Liver (tissue), 9 donors: ENCODE results near the gene ENTPD6. TPM values are rescaled to one million over a fixed set of nuclear protein-coding genes. Genes with fewer than 3 reads are reported as not detected.

Experiments
- DNase-seq: peaks from one replicate; pipeline ENCODE4 v3.0.0-alpha.2; 2017; ENCODE audit warnings: low spot score
- H3K27ac ChIP-seq, 2 donors: one replicate each; pipeline ENCODE4 v1.7.0; 2013; ENCODE audit warnings: inconsistent platforms in 2 of 2, low read length in 2 of 2, control low read depth in 1 of 2, low read depth in 1 of 2, mild to moderate bottlenecking in 1 of 2
- H3K27me3 ChIP-seq, 4 donors: one replicate each; pipeline versions ENCODE4 v1.6.1 to v1.7.0; 2013; ENCODE audit warnings: low read length in 3 of 4, inconsistent platforms in 1 of 4, mild to moderate bottlenecking in 1 of 4, moderate library complexity in 1 of 4; ENCODE audit not compliant: control insufficient read depth in 4 of 4, insufficient read depth in 4 of 4
- H3K36me3 ChIP-seq, 4 donors: one replicate each; pipeline versions ENCODE4 v1.6.1 to v1.7.0; 2013; ENCODE audit warnings: low read length in 3 of 4, mild to moderate bottlenecking in 3 of 4, low read depth in 1 of 4, moderate library complexity in 1 of 4; ENCODE audit not compliant: control insufficient read depth in 4 of 4, insufficient read depth in 3 of 4
- H3K4me1 ChIP-seq, 4 donors: one replicate each; pipeline versions ENCODE4 v1.6.1 to v1.7.0; 2013; ENCODE audit warnings: low read length in 3 of 4, mild to moderate bottlenecking in 3 of 4, moderate library complexity in 1 of 4; ENCODE audit not compliant: control insufficient read depth in 4 of 4, insufficient read depth in 4 of 4
- H3K4me3 ChIP-seq, 3 donors: one replicate each; pipeline versions ENCODE4 v1.6.1 to v1.7.0; 2013; ENCODE audit warnings: low read length in 3 of 3, control low read depth in 1 of 3, low read depth in 1 of 3, mild to moderate bottlenecking in 1 of 3
- H3K9ac ChIP-seq, 2 donors: one replicate each; pipeline ENCODE4 v1.7.0; 2013; ENCODE audit warnings: low read length in 2 of 2, mild to moderate bottlenecking in 2 of 2, moderate library complexity in 2 of 2, control low read depth in 1 of 2, low read depth in 1 of 2
- H3K9me3 ChIP-seq, 4 donors: one replicate each; pipeline versions ENCODE4 v1.6.1 to v1.7.0; 2013; ENCODE audit warnings: low read length in 3 of 4; ENCODE audit not compliant: control insufficient read depth in 4 of 4
- EGR1 ChIP-seq, 2 donors: IDR thresholded peaks; 2 replicates each; pipeline ENCODE4 v1.6.1; 2016 to 2018; ENCODE audit warnings: antibody characterized with exemption in 2 of 2, low read depth in 2 of 2
- FOXA1 ChIP-seq: IDR thresholded peaks from 2 replicates; pipeline ENCODE4 v1.6.1; 2016; ENCODE audit warnings: antibody characterized with exemption
- GABPA ChIP-seq, 2 donors: IDR thresholded peaks in 1 of 2; conservative IDR thresholded peaks in 1 of 2; 2 replicates each; pipeline ENCODE4 v1.6.1; 2016; ENCODE audit warnings: antibody characterized with exemption in 2 of 2, mild to moderate bottlenecking in 1 of 2, moderate library complexity in 1 of 2
- HNF4G ChIP-seq: IDR thresholded peaks from 2 replicates; pipeline ENCODE4 v1.6.1; 2016; ENCODE audit warnings: antibody characterized with exemption
- JUND ChIP-seq, 2 donors: IDR thresholded peaks; 2 replicates each; pipeline ENCODE4 v1.6.1; 2016; ENCODE audit warnings: antibody characterized with exemption in 2 of 2
- NR2F2 ChIP-seq: IDR thresholded peaks from 2 replicates; pipeline ENCODE4 v1.6.1; 2016; ENCODE audit warnings: antibody characterized with exemption
- RXRA ChIP-seq, 2 donors: IDR thresholded peaks; 2 replicates each; pipeline ENCODE4 v1.6.1; 2017 to 2018; ENCODE audit warnings: antibody characterized with exemption in 2 of 2, mild to moderate bottlenecking in 1 of 2
- SP1 ChIP-seq: IDR thresholded peaks from 2 replicates; pipeline ENCODE4 v1.6.1; 2018; ENCODE audit warnings: antibody characterized with exemption, mild to moderate bottlenecking
- TAF1 ChIP-seq: conservative IDR thresholded peaks from 2 replicates; pipeline ENCODE4 v1.6.1; 2016; ENCODE audit warnings: antibody characterized with exemption, mild to moderate bottlenecking
- YY1 ChIP-seq: IDR thresholded peaks from 2 replicates; pipeline ENCODE4 v1.6.1; 2016; ENCODE audit warnings: antibody characterized with exemption, mild to moderate bottlenecking
- WGBS: extraction: QIAGEN DNeasy Blood & Tissue Kit; methylation state at CpG from one replicate; pipeline ENCODE4 v1.1.7; 2013; 5-methylcytosine and 5-hydroxymethylcytosine counted together
- polyA plus RNA-seq, 2 donors: library from polyadenylated mRNA; stranded (reverse) in 1 of 2; unstranded in 1 of 2; fragments of 200-250 nt in 1 of 2; fragments of >200 nt in 1 of 2; fragmentation: Nextera tagmentation in 1 of 2; extraction: Ambion mirVana in 1 of 2; gene quantifications; one replicate each; pipeline versions ENCODE4 v1.2.1 to v1.2.3, GENCODE V29; 2013 to 2015
- total RNA-seq, 2 donors: library from RNA; depleted of rRNA; stranded (reverse); fragments of >200 nt; gene quantifications; one replicate each; pipeline ENCODE4 v1.2.3, GENCODE V29; 2014
- TF ChIP-seq, protein P1 (sequence below): fragments of 150-350 bp; IDR thresholded peaks from 2 replicates; pipeline ENCODE4 v1.5.1; 2017; ENCODE audit warnings: improper control_type of control experiment, low read depth, low read length; ENCODE audit not compliant: missing input control
- TF ChIP-seq, protein P2 (sequence below): IDR thresholded peaks from 2 replicates; pipeline ENCODE4 v1.6.1; 2016; ENCODE audit warnings: antibody characterized with exemption, mild to moderate bottlenecking
- TF ChIP-seq, protein P3 (sequence below): IDR thresholded peaks from 2 replicates; pipeline ENCODE4 v1.6.1; 2016; ENCODE audit warnings: antibody characterized with exemption
- TF ChIP-seq, protein P4 (sequence below): IDR thresholded peaks from 2 replicates; pipeline ENCODE4 v1.6.1; 2016; ENCODE audit warnings: antibody characterized with exemption
- TF ChIP-seq, protein P5 (sequence below): IDR thresholded peaks from 2 replicates; pipeline ENCODE4 v1.6.1; 2016; ENCODE audit warnings: antibody characterized with exemption
- donor health status: healthy.
- donor health status: healthy.
- donor health status: healthy.
- donor health status: healthy.
- donor health status: healthy.

Gene ENTPD6
- total and polyA plus RNA-seq, 4 donors: 14.9 to 29.9 (median 24.4) TPM

DNA sequence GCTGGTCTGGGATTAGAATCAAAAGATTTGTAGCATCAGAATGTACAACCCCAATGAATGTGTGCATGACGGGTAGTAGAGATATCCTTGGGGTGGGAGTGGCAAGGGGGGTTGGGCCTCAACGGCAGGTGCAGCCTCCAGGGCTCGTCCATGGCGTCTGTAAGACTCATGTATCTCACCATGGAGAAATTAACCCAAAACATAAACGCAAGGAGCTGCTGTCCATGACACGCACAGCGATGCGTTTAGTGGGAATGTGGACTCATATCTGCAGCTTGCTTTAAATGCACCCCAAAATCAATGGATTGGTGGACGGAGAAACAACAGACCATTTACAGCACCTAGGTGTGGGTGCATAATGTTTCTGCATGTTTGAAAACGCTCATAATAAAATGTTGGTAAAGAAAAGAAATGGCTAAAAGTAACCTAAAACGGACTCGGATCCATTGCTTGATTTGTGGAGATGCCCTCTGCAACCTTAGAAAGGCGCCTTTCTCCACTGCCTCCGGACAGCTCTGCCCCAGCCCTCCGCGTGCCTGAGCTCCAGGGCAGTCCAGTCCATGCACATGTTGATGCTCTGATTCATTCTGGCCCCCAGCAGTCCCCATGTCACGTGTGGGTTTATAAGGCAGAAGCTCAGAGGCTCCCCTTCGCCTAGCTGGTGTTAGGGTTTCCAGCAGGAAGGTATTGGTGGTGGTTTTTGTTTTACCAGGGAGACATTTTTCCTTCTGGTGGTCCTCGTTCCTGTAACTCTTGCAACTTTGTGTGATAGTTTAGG lies 76.9 kb downstream of the ENTPD6 start:
- H3K4me1 ChIP-seq: no peaks in the 10 kb centered on the region
- H3K27me3 ChIP-seq: no peaks in the 10 kb centered on the region
- no peak for TF ChIP-seq YY1
- TF ChIP-seq GABPA (IDR thresholded peaks at IDR 0.05 in 1 of 2, conservative IDR thresholded peaks at IDR 0.05 in 1 of 2): no peak
- TF ChIP-seq SP1: no peak
- TF ChIP-seq HNF4G: no peak
- no peak for TF ChIP-seq RXRA (IDR thresholded peaks at IDR 0.05)
- TF ChIP-seq FOXA1: no peak
- TF ChIP-seq, protein P1, sequence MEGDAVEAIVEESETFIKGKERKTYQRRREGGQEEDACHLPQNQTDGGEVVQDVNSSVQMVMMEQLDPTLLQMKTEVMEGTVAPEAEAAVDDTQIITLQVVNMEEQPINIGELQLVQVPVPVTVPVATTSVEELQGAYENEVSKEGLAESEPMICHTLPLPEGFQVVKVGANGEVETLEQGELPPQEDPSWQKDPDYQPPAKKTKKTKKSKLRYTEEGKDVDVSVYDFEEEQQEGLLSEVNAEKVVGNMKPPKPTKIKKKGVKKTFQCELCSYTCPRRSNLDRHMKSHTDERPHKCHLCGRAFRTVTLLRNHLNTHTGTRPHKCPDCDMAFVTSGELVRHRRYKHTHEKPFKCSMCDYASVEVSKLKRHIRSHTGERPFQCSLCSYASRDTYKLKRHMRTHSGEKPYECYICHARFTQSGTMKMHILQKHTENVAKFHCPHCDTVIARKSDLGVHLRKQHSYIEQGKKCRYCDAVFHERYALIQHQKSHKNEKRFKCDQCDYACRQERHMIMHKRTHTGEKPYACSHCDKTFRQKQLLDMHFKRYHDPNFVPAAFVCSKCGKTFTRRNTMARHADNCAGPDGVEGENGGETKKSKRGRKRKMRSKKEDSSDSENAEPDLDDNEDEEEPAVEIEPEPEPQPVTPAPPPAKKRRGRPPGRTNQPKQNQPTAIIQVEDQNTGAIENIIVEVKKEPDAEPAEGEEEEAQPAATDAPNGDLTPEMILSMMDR: no peak
- no peak for TF ChIP-seq TAF1
- no peak for TF ChIP-seq EGR1 (IDR thresholded peaks at IDR 0.05; ENCODE audit: low read depth in 2 of 2)
- TF ChIP-seq, protein P2, sequence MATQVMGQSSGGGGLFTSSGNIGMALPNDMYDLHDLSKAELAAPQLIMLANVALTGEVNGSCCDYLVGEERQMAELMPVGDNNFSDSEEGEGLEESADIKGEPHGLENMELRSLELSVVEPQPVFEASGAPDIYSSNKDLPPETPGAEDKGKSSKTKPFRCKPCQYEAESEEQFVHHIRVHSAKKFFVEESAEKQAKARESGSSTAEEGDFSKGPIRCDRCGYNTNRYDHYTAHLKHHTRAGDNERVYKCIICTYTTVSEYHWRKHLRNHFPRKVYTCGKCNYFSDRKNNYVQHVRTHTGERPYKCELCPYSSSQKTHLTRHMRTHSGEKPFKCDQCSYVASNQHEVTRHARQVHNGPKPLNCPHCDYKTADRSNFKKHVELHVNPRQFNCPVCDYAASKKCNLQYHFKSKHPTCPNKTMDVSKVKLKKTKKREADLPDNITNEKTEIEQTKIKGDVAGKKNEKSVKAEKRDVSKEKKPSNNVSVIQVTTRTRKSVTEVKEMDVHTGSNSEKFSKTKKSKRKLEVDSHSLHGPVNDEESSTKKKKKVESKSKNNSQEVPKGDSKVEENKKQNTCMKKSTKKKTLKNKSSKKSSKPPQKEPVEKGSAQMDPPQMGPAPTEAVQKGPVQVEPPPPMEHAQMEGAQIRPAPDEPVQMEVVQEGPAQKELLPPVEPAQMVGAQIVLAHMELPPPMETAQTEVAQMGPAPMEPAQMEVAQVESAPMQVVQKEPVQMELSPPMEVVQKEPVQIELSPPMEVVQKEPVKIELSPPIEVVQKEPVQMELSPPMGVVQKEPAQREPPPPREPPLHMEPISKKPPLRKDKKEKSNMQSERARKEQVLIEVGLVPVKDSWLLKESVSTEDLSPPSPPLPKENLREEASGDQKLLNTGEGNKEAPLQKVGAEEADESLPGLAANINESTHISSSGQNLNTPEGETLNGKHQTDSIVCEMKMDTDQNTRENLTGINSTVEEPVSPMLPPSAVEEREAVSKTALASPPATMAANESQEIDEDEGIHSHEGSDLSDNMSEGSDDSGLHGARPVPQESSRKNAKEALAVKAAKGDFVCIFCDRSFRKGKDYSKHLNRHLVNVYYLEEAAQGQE: no peak
- TF ChIP-seq, protein P3, sequence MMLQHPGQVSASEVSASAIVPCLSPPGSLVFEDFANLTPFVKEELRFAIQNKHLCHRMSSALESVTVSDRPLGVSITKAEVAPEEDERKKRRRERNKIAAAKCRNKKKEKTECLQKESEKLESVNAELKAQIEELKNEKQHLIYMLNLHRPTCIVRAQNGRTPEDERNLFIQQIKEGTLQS: no peak
- TF ChIP-seq, protein P4, sequence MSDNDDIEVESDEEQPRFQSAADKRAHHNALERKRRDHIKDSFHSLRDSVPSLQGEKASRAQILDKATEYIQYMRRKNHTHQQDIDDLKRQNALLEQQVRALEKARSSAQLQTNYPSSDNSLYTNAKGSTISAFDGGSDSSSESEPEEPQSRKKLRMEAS: no peak
- TF ChIP-seq NR2F2: no peak
- TF ChIP-seq JUND (IDR thresholded peaks at IDR 0.05): no peak
- TF ChIP-seq, protein P5, sequence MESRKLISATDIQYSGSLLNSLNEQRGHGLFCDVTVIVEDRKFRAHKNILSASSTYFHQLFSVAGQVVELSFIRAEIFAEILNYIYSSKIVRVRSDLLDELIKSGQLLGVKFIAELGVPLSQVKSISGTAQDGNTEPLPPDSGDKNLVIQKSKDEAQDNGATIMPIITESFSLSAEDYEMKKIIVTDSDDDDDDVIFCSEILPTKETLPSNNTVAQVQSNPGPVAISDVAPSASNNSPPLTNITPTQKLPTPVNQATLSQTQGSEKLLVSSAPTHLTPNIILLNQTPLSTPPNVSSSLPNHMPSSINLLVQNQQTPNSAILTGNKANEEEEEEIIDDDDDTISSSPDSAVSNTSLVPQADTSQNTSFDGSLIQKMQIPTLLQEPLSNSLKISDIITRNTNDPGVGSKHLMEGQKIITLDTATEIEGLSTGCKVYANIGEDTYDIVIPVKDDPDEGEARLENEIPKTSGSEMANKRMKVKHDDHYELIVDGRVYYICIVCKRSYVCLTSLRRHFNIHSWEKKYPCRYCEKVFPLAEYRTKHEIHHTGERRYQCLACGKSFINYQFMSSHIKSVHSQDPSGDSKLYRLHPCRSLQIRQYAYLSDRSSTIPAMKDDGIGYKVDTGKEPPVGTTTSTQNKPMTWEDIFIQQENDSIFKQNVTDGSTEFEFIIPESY: no peak
- no peak overlapping the region for H3K27ac ChIP-seq
- WGBS: 97% methylated on average over 19 of the region's 19 CpGs
- no peak overlapping the region for H3K4me3 ChIP-seq
- no peak overlapping the region for H3K9ac ChIP-seq
- H3K9me3 ChIP-seq: no peaks in the 10 kb centered on the region
- peaks cover 0 to 33% (median 5%) of the 10 kb centered on the region in 4 donors for H3K36me3 ChIP-seq
- DNase-seq: no peak
